ENCODE measurements around the gene UBAC2.
"Not testable (repeated sequence)": the region's sequence is repeated elsewhere in the genome, so short reads cannot be mapped to it uniquely, and the experiment has no call there.

UBAC2 gene

GRCh38 chr13:99383946-99384345 lies 183.3 kb downstream of the UBAC2 start:
- no peak for DNase-seq

DNA sequence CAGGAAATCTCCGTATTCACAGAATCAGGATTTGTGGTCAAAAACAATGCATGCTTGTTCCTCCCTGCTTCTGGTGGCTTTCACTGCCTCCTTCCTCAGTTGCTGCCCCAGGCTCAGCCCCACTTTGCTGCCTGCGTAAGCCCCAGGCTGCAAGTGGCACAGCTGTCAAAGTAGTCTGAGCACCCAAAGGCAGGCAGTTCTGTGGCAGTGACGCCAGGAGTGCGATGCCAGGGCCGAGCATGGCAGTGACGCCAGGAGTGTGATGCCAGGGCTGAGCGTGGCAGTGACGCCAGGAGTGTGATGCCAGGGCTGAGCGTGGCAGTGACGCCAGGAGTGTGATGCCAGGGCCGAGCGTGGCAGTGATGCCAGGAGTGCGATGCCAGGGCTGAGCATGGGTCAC lies 183.8 kb downstream of the UBAC2 start:
- no peak for DNase-seq

- no peak for DNase-seq
These were observed 184.5 kb downstream of the UBAC2 start for GRCh38 chr13:99385161-99385560.

DNA sequence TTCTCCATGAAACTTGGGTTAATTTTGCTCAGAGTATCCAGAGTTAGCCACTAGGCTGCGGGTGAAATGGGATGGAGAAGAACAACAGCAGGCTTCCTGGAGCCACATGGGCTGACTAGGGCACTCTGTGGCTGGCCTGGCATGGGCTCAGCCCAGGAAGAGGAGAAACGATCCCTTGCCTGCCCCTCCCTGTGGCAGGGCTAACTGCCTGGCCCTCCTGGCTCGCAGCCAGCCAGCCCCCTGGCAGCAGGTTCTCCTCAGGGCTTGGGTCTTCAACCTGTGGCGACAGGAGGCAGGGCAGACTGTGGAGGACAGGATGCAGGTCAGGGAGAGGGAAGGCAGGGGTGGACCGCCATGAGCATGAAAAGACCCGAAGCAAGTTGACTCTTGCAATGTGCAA lies 185.3 kb downstream of the UBAC2 start:
- DNase-seq: no peak

GRCh38 chr13:99386495-99386894 lies 185.8 kb downstream of the UBAC2 start:
- no peak for DNase-seq

DNA sequence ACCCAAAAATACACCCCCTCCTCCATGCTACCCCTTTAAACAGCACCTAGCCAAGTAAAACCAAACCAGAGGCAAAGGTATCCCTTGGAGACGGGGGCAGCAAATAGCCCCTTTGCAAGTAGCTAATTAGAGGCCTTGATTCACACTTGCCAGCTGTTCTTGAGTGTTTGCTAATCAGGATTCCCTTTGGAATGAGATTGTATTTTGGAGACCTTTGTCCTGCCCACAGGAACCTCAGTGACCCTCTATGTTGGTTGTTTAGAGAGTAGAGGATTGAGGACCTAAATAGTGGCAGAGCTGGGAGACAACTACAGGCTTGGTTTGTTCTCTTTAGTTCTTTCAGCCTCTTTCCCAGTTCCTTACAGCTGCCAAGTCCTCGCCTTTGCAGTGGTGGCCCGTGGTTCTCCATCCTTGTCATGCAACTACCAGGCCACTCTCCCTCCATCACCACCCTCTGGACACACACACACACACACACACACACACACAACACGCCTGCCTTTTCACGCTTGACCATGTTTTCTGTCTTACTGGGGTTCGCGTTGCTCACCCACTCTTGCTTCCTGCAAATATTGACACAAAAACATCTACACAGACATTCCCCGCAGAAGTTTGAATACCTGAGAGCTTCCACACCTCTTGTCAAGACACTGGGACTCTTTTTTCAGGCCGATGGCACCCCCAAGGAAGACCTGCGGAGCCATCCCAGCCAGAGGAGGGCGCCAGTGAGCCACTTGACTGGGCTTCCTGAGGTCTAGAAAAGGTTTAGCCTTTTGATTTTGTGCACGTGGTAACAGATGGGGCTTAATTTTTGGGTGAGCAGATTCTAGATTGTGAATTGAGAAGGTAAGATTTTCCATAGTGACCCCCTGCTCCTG lies 186.5 kb downstream of the UBAC2 start:
- peak; percentile 83 for DNase-seq

DNA sequence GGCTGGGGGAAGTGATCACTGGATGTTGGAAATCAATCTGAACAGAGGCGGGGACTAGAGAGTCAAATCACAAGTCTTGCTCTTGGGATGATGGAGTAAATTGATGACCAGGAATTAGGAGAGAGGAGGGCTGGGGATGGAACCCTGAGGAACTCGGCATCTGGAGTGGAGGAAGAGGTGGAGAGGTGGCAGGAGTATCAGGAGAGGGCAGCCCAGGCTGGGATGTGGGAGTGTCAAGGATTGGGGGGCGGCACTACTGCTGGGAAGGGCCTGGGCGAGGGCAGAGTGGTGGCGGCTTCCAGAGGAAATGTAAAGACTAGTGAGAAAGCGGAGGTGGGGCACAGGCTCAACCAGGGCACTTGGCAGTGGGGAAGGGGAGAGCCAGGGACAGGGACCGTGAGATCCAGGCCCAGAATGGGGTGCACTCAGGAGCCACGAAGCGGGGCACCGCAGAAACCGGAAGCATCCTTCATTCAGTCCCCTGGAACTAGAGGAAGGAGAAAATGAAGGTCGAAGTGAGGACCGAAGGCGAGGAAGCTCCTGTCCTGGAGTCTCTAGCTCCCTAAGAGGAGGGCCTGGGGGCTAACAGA lies 187.8 kb downstream of the UBAC2 start:
- DNase-seq: no peak

GRCh38 chr13:99389094-99389493 lies 188.4 kb downstream of the UBAC2 start:
- DNase-seq: not testable (repeated sequence)

DNA sequence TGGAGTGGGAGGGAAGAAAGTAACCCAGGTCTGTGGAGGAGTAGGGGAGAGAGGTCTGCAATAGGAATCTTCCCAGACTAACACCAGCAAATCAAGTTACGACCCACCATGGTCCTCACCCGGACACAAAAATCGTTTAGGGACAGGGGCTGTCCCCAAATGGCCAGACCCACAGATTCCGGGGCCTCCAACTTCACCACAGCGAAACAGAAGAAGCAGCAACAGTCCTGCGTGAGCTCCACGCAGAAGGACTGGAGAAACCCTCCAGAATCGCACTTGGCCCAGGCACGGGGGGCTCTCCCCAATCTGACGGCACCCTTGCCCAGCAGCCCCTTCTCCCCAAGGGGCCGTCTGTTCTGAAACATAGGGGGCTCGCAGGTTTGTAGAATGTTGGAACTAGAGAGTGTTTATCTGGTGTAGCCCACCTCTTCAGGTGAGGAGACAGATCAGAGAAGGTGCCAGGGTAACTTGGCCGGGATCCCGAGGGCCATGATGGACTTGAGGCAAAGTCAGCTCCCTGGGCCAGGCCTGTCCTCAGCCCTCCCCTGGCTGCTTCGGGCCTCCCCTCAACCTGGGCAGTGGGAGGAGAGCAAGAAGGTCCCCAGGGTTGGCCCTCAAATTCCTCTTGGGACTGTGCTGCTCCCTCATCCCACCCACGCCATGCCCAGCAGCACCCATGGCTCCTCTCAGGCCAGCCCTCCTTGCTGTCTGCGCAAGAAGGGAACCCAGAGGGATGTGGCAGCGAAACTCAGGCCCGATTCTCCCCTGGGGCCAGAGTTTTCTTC lies 189.1 kb downstream of the UBAC2 start:
- DNase-seq: no peak

DNA sequence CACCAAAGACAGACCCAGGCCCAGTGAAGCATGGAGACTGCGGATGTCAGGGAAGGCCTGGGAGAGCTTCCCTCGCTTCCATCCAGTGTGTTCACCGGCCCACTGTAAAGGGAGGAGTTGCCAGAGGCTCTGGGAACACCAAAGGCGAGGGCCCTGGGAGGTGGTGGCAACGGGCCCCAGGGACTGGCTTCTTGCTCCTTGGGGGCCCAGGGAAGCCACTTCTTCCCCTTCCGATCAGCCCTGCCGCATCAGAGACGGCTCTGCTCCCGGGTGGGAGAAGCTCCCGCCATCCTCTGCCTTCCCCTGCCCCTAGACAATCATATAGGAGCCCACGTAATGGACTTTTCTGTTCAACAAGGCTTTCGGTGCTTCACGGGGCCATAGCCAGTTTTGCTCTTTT lies 189.9 kb downstream of the UBAC2 start:
- DNase-seq: no peak

GRCh38 chr13:99391781-99392469 lies 191.3 kb downstream of the UBAC2 start:
- DNase-seq: no peak

DNA sequence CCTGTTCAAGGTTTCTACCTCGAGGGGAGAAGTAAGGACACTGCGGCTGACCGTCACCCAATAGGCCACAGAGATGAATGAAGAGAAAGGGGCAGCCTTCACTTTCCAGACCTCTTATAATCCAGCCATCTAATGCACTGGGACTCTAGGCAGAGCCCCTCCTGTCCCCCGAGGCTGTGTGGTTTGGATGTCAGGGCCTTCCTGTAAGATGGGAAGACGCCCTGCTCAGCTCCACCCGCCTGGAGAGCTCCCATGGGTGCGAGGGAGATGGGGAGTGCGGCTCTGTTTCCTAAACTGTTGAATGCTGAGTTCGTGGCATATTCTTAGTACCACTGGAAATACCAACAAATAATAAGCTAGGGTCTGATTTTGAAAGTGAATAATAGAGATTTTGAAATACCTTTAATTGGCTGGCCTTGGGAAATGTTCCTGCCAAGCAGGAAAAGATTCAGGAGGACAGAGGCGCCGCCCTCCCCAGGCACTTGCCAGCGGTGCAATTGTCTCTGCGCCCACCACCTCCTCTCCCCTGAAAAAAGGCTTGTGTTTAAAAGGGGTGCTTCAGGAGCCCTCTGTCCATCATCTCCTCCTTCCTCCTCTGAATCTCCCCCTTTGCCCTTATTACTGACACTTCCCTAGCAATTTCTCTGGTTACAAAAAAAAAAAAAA lies 191.9 kb downstream of the UBAC2 start:
- no peak for DNase-seq

GRCh38 chr13:99393391-99393790 lies 192.7 kb downstream of the UBAC2 start:
- not testable (repeated sequence) for DNase-seq

GRCh38 chr13:99393791-99394735 lies 193.4 kb downstream of the UBAC2 start:
- no peak for DNase-seq

DNA sequence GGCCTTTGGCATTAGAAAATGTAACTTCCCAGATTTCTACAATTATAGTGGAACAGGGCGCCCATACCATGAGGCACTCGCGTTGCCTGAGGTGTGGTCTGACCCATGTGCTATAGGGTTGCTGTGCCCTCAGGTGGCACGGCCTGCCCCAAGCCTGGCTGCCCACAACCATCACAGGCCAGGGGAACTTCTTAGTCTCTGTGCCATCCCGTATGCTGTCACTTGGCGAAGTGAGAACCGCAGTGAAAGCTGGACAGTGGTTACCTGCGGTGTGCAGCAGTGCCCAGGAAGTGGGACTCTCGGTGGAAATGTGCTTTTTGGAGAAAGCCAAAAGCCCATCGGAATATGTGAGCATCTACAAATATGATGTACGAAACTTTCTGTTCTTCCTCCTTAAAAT lies 194.8 kb downstream of the UBAC2 start:
- no peak for DNase-seq

GRCh38 chr13:99396446-99396845 lies 195.8 kb downstream of the UBAC2 start:
- DNase-seq: no peak

- DNase-seq: no peak
These were observed 197.4 kb downstream of the UBAC2 start for GRCh38 chr13:99398071-99398470.

- no peak for DNase-seq
These were observed 198.4 kb downstream of the UBAC2 start for GRCh38 chr13:99398916-99399622.

DNA sequence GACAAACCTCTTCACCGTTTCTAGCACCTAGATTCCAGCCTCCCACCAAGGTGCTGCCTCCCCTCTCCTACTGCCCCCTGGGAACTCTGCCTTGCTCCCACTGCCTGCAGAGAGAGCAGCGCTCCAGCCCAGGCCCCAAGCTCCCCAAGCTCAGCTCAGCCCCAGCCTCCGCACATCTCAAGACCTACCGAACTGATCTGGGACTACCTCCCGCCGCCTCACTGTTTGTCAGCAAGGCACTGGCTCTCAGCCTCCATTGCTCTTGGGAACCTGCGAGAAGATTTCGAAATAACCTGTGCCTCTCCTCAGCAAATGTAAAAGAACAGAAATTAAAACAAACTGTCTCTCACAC lies 198.9 kb downstream of the UBAC2 start:
- DNase-seq: no peak

DNA sequence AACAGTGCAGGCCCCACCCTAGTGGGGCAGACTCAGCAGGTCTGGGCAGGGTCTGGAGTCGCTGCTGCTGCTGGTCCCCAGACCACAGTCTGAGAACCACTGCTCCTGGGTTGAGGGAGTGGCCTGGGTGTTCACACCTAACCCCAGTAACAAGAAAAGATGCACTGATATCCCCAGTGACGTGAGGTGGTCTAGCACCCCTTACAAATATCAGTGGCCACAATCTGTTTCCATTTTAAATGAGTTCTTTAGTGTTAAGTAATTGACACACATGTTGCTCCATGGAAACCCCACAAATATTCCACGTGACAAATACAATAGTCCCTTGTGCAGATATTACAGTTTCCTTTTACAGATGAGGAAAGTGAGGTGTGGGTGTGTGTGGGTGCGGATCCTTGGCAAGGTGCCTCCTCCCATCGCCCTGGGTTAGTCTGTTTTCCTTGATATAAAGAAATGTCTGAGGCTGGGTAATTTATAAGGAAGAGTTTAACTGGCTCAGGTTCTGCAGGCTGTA lies 202.9 kb downstream of the UBAC2 start:
- no peak for DNase-seq
